ENCODE results near the gene ELMO1. TPM values are rescaled to one million over a fixed set of nuclear protein-coding genes. Genes with fewer than 3 reads are reported as not detected.

The ELMO1 gene
- total and polyA plus RNA-seq, 2 donors from 2014 or later: 6.0 to 35.4 TPM

- FAIRE-seq (no peak), DNase-seq (no peak)
- no peaks in the 10 kb centered on the region for H3K9me3 ChIP-seq (ENCODE audit: control insufficient read depth in 2 of 3, insufficient read depth in 1 of 3, low read length in 3 of 3)
- peaks cover 0 to 5% (median 0%) of the 10 kb centered on the region in 3 donors for H3K4me1 ChIP-seq (ENCODE audit: control insufficient read depth in 2 of 3, insufficient read depth in 2 of 3, low read depth in 1 of 3, low read length in 3 of 3)
- no peak overlapping the region for H3K4me3 ChIP-seq (ENCODE audit: low read length in 3 of 3)
- no peaks in the 10 kb centered on the region for H3K27me3 ChIP-seq (ENCODE audit: control insufficient read depth, insufficient read depth, low read length)
- TF ChIP-seq CTCF (IDR thresholded peaks at IDR 0.05; ENCODE audit: borderline replicate concordance, extremely low read depth, insufficient read depth): no peak
- no peaks in the 10 kb centered on the region for H3K36me3 ChIP-seq (ENCODE audit: control insufficient read depth in 2 of 3, insufficient read depth in 3 of 3, low read length in 3 of 3)
- H3K27ac ChIP-seq (ENCODE audit: low read depth in 2 of 2, low read length in 2 of 2): peak overlapping the region in 1 of 2 donors; percentile 10
- no peak overlapping the region for H3K9ac ChIP-seq (ENCODE audit: low read length in 3 of 3)
- intact Hi-C loops (cut with DNase I): no loop called here
Observed at GRCh38 chr7:37352974-37353948, 95.4 kb downstream of the ELMO1 start.

GRCh38 chr7:37352251-37352880, 96.3 kb downstream of the ELMO1 start:
- no peak overlapping the region for H3K27ac ChIP-seq (ENCODE audit: low read depth in 2 of 2, low read length in 2 of 2)

GRCh38 chr7:37351716-37352115, 96.9 kb downstream of the ELMO1 start:
- TF ChIP-seq CTCF (IDR thresholded peaks at IDR 0.05; ENCODE audit: borderline replicate concordance, extremely low read depth, insufficient read depth): no peak
- H3K27ac ChIP-seq (ENCODE audit: low read depth in 2 of 2, low read length in 2 of 2): no peak overlapping the region
- FAIRE-seq (no peak), DNase-seq (no peak)
- peaks cover 0 to 5% (median 0%) of the 10 kb centered on the region in 3 donors for H3K4me1 ChIP-seq (ENCODE audit: control insufficient read depth in 2 of 3, insufficient read depth in 2 of 3, low read depth in 1 of 3, low read length in 3 of 3)
- no peaks in the 10 kb centered on the region for H3K36me3 ChIP-seq (ENCODE audit: control insufficient read depth in 2 of 3, insufficient read depth in 3 of 3, low read length in 3 of 3)
- H3K27me3 ChIP-seq (ENCODE audit: control insufficient read depth, insufficient read depth, low read length): no peaks in the 10 kb centered on the region
- H3K9ac ChIP-seq (ENCODE audit: low read length in 3 of 3): no peak overlapping the region
- H3K9me3 ChIP-seq (ENCODE audit: control insufficient read depth in 2 of 3, insufficient read depth in 1 of 3, low read length in 3 of 3): no peaks in the 10 kb centered on the region
- no peak overlapping the region for H3K4me3 ChIP-seq (ENCODE audit: low read length in 3 of 3)
- intact Hi-C loops (cut with DNase I): no loop called here

More at GRCh38 chr7:37352251-37352880, 96.3 kb downstream of the ELMO1 start:
- no peak for DNase-seq
- no peak for FAIRE-seq
- Histone ChIP-seq H3K4me3 (ENCODE audit: low read length in 3 of 3) (no peak overlapping the region), H3K27me3 (ENCODE audit: control insufficient read depth, insufficient read depth, low read length) (no peaks in the 10 kb centered on the region), H3K36me3 (ENCODE audit: control insufficient read depth in 2 of 3, insufficient read depth in 3 of 3, low read length in 3 of 3) (no peaks in the 10 kb centered on the region), H3K9ac (ENCODE audit: low read length in 3 of 3) (no peak overlapping the region), H3K9me3 (ENCODE audit: control insufficient read depth in 2 of 3, insufficient read depth in 1 of 3, low read length in 3 of 3) (no peaks in the 10 kb centered on the region), H3K4me1 (ENCODE audit: control insufficient read depth in 2 of 3, insufficient read depth in 2 of 3, low read depth in 1 of 3, low read length in 3 of 3) (peaks cover 0 to 5% (median 0%) of the 10 kb centered on the region in 3 donors)
- no peak for TF ChIP-seq CTCF (IDR thresholded peaks at IDR 0.05; ENCODE audit: borderline replicate concordance, extremely low read depth, insufficient read depth)
- intact Hi-C loops (cut with DNase I): no loop called here

All from kidney (tissue), 14 donors.